ENCODE measurements around the gene ADAM12.

The ADAM12 gene

DNA sequence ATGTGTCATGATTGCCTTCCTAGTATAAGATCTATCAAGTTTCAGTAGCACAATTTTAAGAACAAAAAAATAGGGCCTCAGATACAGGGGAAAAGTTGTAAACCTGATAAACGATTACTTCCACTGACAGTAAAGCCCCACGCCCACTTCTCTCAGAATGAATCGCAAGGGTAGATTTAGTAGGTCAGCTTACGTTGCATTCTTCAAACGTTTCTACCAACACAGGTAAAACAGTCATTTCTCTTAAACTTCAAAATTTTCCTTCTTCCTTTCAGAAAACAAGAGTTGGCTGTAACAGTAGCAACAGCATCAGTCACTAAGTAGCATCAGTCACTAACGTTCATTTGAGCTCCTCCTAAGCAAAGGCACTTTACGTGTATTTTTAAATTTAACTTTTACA is 221.5 kb downstream of the ADAM12 start:
- Histone ChIP-seq H3K36me3 (ENCODE audit: control insufficient read depth in 2 of 2, insufficient read depth in 1 of 2, low read length in 2 of 2) (no peaks in the 10 kb centered on the region), H3K27ac (ENCODE audit: extremely low read depth, low read depth, low read length) (no peak overlapping the region), H3K4me1 (ENCODE audit: control insufficient read depth, insufficient read depth, low read length) (no peaks in the 10 kb centered on the region; the same call in 1 of the 2 replicates), H3K4me3 (ENCODE audit: low read depth, low read length) (no peak overlapping the region), H3K9me3 (ENCODE audit: control insufficient read depth, insufficient read depth, low read depth, low read length) (no peaks in the 10 kb centered on the region)
- TF ChIP-seq TCF7L2 (IDR thresholded peaks at IDR 0.05; ENCODE audit: borderline replicate concordance, low read depth, low read length) = no peak
- no peak for TF ChIP-seq EGR2 (tag by site-specific recombination; IDR thresholded peaks at IDR 0.05; ENCODE audit: low read depth)
- TF ChIP-seq, protein P1, sequence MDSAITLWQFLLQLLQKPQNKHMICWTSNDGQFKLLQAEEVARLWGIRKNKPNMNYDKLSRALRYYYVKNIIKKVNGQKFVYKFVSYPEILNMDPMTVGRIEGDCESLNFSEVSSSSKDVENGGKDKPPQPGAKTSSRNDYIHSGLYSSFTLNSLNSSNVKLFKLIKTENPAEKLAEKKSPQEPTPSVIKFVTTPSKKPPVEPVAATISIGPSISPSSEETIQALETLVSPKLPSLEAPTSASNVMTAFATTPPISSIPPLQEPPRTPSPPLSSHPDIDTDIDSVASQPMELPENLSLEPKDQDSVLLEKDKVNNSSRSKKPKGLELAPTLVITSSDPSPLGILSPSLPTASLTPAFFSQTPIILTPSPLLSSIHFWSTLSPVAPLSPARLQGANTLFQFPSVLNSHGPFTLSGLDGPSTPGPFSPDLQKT (IDR thresholded peaks at IDR 0.05; ENCODE audit: borderline replicate concordance, low read depth, low read length) = no peak
- TF ChIP-seq ZNF37A (tag by site-specific recombination; IDR thresholded peaks at IDR 0.05) = no peak
- TF ChIP-seq ZNF600 (tag by site-specific recombination; IDR thresholded peaks at IDR 0.05) = no peak
- no peak for TF ChIP-seq KLF1 (tag by site-specific recombination; IDR thresholded peaks at IDR 0.05)
- no peak for TF ChIP-seq SP2 (tag by site-specific recombination; IDR thresholded peaks at IDR 0.05)
- TF ChIP-seq ZNF621 (tag by site-specific recombination; IDR thresholded peaks at IDR 0.05) = no peak
- TF ChIP-seq ZNF175 (tag by site-specific recombination; IDR thresholded peaks at IDR 0.05) = no peak
- no peak for TF ChIP-seq ZSCAN16 (tag by site-specific recombination; IDR thresholded peaks at IDR 0.05)
- no peak for TF ChIP-seq ZNF404 (tag by site-specific recombination; IDR thresholded peaks at IDR 0.05)
- no peak for TF ChIP-seq ZNF223 (tag by site-specific recombination; IDR thresholded peaks at IDR 0.05)
- TF ChIP-seq ZNF501 (tag by site-specific recombination; IDR thresholded peaks at IDR 0.05) = no peak
- CTCF ChIA-PET = interaction anchor here (0.6 kb wide), 1 partner anchor 14 kb away, joined by 3 read pairs; no protein-coding TSS in a partner anchor
- POLR2A ChIA-PET = no interaction called here

DNA sequence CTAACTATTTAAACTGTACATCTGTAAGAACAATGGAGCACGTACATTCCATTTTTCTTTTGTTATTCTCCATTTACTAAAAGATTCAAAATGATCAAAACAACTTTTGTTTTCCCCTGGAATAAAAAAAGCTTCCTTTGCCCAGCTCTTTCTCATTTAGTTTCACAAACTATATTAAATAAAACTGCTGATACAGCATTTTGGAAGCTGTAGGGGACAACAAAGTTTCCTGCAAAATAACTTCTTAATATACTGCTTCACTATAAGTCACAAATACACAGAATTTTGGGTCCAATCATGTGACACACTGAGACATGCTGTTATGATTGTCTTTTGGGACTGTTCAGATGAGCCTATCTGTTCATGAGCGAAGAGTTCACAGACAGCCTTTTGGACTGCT is 222.4 kb downstream of the ADAM12 start:
- no peaks in the 10 kb centered on the region for H3K4me1 ChIP-seq (ENCODE audit: control insufficient read depth, insufficient read depth, low read length)
- ChIA-PET POLR2A (no interaction called here), CTCF (no interaction called here)
- no peaks in the 10 kb centered on the region for H3K36me3 ChIP-seq (ENCODE audit: control insufficient read depth in 2 of 2, insufficient read depth in 1 of 2, low read length in 2 of 2)
- no peaks in the 10 kb centered on the region for H3K9me3 ChIP-seq (ENCODE audit: control insufficient read depth, insufficient read depth, low read depth, low read length)
- H3K27ac ChIP-seq (ENCODE audit: extremely low read depth, low read depth, low read length) = no peak overlapping the region
- H3K4me3 ChIP-seq (ENCODE audit: low read depth, low read length) = no peak overlapping the region
- TF ChIP-seq ZFP41 (tag by site-specific recombination; IDR thresholded peaks at IDR 0.05; ENCODE audit: borderline replicate concordance) (no peak), ZNF510 (tag by site-specific recombination; IDR thresholded peaks at IDR 0.05; ENCODE audit: insufficient replicate concordance) (no peak), ZBTB8A (tag by site-specific recombination; IDR thresholded peaks at IDR 0.05) (no peak), ZNF140 (tag by site-specific recombination; IDR thresholded peaks at IDR 0.05) (no peak), ZFP3 (tag by site-specific recombination; IDR thresholded peaks at IDR 0.05; ENCODE audit: low read depth) (no peak), GLIS1 (tag by site-specific recombination; IDR thresholded peaks at IDR 0.05) (no peak), ZNF707 (tag by site-specific recombination; IDR thresholded peaks at IDR 0.05) (no peak), ZNF561 (tag by site-specific recombination; IDR thresholded peaks at IDR 0.05; ENCODE audit: borderline replicate concordance) (no peak), ZNF626 (tag by site-specific recombination; IDR thresholded peaks at IDR 0.05) (no peak), MZF1 (tag by site-specific recombination; IDR thresholded peaks at IDR 0.05; ENCODE audit: borderline replicate concordance) (no peak), YY1 (tag by site-specific recombination; IDR thresholded peaks at IDR 0.05) (no peak), KLF8 (tag by site-specific recombination; IDR thresholded peaks at IDR 0.05) (no peak), HOXA7 (CRISPR knock-in tag; IDR thresholded peaks at IDR 0.05; ENCODE audit: borderline replicate concordance) (no peak), ZNF558 (tag by site-specific recombination; IDR thresholded peaks at IDR 0.05) (no peak), ZBTB21 (tag by site-specific recombination; IDR thresholded peaks at IDR 0.05) (no peak), ZNF585B (tag by site-specific recombination; IDR thresholded peaks at IDR 0.05) (no peak)
- TF ChIP-seq, protein P2, sequence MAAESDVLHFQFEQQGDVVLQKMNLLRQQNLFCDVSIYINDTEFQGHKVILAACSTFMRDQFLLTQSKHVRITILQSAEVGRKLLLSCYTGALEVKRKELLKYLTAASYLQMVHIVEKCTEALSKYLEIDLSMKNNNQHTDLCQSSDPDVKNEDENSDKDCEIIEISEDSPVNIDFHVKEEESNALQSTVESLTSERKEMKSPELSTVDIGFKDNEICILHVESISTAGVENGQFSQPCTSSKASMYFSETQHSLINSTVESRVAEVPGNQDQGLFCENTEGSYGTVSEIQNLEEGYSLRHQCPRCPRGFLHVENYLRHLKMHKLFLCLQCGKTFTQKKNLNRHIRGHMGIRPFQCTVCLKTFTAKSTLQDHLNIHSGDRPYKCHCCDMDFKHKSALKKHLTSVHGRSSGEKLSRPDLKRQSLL (tag by site-specific recombination; IDR thresholded peaks at IDR 0.05) = no peak
- TF ChIP-seq, protein P3, sequence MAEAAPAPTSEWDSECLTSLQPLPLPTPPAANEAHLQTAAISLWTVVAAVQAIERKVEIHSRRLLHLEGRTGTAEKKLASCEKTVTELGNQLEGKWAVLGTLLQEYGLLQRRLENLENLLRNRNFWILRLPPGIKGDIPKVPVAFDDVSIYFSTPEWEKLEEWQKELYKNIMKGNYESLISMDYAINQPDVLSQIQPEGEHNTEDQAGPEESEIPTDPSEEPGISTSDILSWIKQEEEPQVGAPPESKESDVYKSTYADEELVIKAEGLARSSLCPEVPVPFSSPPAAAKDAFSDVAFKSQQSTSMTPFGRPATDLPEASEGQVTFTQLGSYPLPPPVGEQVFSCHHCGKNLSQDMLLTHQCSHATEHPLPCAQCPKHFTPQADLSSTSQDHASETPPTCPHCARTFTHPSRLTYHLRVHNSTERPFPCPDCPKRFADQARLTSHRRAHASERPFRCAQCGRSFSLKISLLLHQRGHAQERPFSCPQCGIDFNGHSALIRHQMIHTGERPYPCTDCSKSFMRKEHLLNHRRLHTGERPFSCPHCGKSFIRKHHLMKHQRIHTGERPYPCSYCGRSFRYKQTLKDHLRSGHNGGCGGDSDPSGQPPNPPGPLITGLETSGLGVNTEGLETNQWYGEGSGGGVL (tag by site-specific recombination; IDR thresholded peaks at IDR 0.05) = no peak
- TF ChIP-seq, protein P4, sequence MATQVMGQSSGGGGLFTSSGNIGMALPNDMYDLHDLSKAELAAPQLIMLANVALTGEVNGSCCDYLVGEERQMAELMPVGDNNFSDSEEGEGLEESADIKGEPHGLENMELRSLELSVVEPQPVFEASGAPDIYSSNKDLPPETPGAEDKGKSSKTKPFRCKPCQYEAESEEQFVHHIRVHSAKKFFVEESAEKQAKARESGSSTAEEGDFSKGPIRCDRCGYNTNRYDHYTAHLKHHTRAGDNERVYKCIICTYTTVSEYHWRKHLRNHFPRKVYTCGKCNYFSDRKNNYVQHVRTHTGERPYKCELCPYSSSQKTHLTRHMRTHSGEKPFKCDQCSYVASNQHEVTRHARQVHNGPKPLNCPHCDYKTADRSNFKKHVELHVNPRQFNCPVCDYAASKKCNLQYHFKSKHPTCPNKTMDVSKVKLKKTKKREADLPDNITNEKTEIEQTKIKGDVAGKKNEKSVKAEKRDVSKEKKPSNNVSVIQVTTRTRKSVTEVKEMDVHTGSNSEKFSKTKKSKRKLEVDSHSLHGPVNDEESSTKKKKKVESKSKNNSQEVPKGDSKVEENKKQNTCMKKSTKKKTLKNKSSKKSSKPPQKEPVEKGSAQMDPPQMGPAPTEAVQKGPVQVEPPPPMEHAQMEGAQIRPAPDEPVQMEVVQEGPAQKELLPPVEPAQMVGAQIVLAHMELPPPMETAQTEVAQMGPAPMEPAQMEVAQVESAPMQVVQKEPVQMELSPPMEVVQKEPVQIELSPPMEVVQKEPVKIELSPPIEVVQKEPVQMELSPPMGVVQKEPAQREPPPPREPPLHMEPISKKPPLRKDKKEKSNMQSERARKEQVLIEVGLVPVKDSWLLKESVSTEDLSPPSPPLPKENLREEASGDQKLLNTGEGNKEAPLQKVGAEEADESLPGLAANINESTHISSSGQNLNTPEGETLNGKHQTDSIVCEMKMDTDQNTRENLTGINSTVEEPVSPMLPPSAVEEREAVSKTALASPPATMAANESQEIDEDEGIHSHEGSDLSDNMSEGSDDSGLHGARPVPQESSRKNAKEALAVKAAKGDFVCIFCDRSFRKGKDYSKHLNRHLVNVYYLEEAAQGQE (tag by site-specific recombination; IDR thresholded peaks at IDR 0.05) = no peak
